ENCODE data around the gene FAM81B.

DNA sequence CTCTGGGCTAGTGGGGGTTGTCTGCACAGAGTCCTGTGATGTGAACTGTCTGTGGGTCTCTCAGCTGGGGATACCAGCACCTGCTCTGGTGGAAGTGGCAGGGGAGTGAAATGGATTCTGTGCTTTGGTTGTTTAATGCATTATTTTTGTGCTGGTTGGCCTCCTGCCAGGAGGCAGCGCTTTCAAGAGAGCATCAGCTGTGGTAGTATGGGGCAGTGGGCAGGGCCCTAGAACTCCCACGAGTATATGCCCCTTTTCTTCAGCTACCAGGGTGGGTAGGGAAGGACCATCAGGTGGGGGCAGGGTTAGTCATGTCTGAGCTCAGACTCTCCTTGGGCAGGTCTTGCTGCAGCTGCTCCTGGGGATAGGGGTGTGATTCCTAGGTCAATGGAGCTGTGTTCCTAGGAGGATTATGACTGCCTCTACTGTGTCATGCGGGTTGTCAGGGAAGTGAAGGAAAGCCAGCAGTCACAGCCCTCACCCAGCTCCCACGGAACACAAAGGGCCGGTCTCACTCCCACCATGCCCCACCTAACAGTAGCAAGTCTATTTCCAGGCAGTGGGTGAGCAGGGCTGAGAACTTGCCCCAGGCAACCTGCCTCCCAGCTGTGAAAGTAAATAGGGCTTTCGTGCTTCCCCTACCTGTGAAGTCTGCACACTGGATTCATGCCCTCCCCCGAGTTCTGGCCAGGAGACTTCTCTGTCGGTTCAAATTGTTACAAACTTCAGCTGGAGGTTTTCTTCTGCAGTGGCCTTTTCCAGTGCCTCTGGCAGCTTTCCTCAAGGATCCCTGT is 25.7 kb upstream of the FAM81B start:
- TF ChIP-seq, protein P1, sequence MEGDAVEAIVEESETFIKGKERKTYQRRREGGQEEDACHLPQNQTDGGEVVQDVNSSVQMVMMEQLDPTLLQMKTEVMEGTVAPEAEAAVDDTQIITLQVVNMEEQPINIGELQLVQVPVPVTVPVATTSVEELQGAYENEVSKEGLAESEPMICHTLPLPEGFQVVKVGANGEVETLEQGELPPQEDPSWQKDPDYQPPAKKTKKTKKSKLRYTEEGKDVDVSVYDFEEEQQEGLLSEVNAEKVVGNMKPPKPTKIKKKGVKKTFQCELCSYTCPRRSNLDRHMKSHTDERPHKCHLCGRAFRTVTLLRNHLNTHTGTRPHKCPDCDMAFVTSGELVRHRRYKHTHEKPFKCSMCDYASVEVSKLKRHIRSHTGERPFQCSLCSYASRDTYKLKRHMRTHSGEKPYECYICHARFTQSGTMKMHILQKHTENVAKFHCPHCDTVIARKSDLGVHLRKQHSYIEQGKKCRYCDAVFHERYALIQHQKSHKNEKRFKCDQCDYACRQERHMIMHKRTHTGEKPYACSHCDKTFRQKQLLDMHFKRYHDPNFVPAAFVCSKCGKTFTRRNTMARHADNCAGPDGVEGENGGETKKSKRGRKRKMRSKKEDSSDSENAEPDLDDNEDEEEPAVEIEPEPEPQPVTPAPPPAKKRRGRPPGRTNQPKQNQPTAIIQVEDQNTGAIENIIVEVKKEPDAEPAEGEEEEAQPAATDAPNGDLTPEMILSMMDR (IDR thresholded peaks at IDR 0.05; ENCODE audit: poor library complexity, severe bottlenecking): no peak
- TF ChIP-seq POLR2AphosphoS5 (IDR thresholded peaks at IDR 0.05) (no peak), TAF1 (IDR thresholded peaks at IDR 0.05; ENCODE audit: low read depth) (no peak), EZH2 (IDR thresholded peaks at IDR 0.05; ENCODE audit: borderline replicate concordance, insufficient read depth, low read length, poor library complexity, severe bottlenecking) (no peak), RAD21 (conservative IDR thresholded peaks at IDR 0.05) (no peak), EP300 (conservative IDR thresholded peaks at IDR 0.05; ENCODE audit: poor library complexity, severe bottlenecking) (no peak), SMC3 (conservative IDR thresholded peaks at IDR 0.05; ENCODE audit: poor library complexity) (no peak)
- TF ChIP-seq, protein P2, sequence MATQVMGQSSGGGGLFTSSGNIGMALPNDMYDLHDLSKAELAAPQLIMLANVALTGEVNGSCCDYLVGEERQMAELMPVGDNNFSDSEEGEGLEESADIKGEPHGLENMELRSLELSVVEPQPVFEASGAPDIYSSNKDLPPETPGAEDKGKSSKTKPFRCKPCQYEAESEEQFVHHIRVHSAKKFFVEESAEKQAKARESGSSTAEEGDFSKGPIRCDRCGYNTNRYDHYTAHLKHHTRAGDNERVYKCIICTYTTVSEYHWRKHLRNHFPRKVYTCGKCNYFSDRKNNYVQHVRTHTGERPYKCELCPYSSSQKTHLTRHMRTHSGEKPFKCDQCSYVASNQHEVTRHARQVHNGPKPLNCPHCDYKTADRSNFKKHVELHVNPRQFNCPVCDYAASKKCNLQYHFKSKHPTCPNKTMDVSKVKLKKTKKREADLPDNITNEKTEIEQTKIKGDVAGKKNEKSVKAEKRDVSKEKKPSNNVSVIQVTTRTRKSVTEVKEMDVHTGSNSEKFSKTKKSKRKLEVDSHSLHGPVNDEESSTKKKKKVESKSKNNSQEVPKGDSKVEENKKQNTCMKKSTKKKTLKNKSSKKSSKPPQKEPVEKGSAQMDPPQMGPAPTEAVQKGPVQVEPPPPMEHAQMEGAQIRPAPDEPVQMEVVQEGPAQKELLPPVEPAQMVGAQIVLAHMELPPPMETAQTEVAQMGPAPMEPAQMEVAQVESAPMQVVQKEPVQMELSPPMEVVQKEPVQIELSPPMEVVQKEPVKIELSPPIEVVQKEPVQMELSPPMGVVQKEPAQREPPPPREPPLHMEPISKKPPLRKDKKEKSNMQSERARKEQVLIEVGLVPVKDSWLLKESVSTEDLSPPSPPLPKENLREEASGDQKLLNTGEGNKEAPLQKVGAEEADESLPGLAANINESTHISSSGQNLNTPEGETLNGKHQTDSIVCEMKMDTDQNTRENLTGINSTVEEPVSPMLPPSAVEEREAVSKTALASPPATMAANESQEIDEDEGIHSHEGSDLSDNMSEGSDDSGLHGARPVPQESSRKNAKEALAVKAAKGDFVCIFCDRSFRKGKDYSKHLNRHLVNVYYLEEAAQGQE (IDR thresholded peaks at IDR 0.05; ENCODE audit: borderline replicate concordance): no peak
